Progenitor cell of endocrine pancreas (in vitro differentiated cells): ENCODE results near the gene TLCD5. TPM values are rescaled to one million over a fixed set of nuclear protein-coding genes. Genes with fewer than 3 reads are reported as not detected.

Experiments
- DNase-seq: peaks from one replicate; pipeline ENCODE4 v3.0.0; 2021; ENCODE audit warnings: low spot score; ENCODE audit not compliant: unreplicated experiment
- H3K27ac Mint-ChIP-seq: 2 replicates; pipeline ENCODE4 v1.8.0; 2021; ENCODE audit warnings: mild to moderate bottlenecking, moderate library complexity, mixed read lengths
- H3K27me3 Mint-ChIP-seq: 2 replicates; pipeline ENCODE4 v1.8.0; 2021; ENCODE audit warnings: mixed read lengths
- H3K36me3 Mint-ChIP-seq: 2 replicates; pipeline ENCODE4 v1.8.0; 2022; ENCODE audit warnings: mixed read lengths; ENCODE audit not compliant: insufficient read depth
- H3K4me1 Mint-ChIP-seq: 2 replicates; pipeline ENCODE4 v1.8.0; 2021; ENCODE audit warnings: low read depth, mixed read lengths
- H3K4me3 Mint-ChIP-seq: 2 replicates; pipeline ENCODE4 v1.8.0; 2021; ENCODE audit warnings: low read depth, mild to moderate bottlenecking, moderate library complexity, mixed read lengths
- H3K9me3 Mint-ChIP-seq: 2 replicates; pipeline ENCODE4 v1.8.0; 2021; ENCODE audit warnings: low read depth, mixed read lengths
- CTCF ChIP-seq: fragments of 200-600 bp; sonication (generic); IDR thresholded peaks from one replicate; pipeline ENCODE4 v1.5.0; 2021; ENCODE audit warnings: antibody characterized with exemption, mild to moderate bottlenecking; ENCODE audit not compliant: unreplicated experiment
- total RNA-seq: library from RNA; stranded (reverse); gene quantifications from 2 replicates; pipeline ENCODE4 v1.2.1, GENCODE V29; 2021

The TLCD5 gene
- total RNA-seq, 1 donor from 2014 or later = 9.3 TPM

- H3K27me3 Mint-ChIP-seq = no peaks in the 10 kb centered on the region
- no peak overlapping the region for H3K27ac Mint-ChIP-seq
- no peaks in the 10 kb centered on the region for H3K9me3 Mint-ChIP-seq
- H3K4me1 Mint-ChIP-seq = peaks cover 9% of the 10 kb centered on the region
- H3K36me3 Mint-ChIP-seq = peaks cover 5% of the 10 kb centered on the region
- no peak for DNase-seq
- no peak overlapping the region for H3K4me3 Mint-ChIP-seq
- no peak for TF ChIP-seq CTCF
Measured at GRCh38 chr11:120329556-120329955, 4.5 kb downstream of the TLCD5 start.

GRCh38 chr11:120330045-120330444 lies 4.9 kb downstream of the TLCD5 start:
- no peak overlapping the region for H3K4me3 Mint-ChIP-seq
- H3K9me3 Mint-ChIP-seq = no peaks in the 10 kb centered on the region
- H3K27me3 Mint-ChIP-seq = no peaks in the 10 kb centered on the region
- no peak overlapping the region for H3K27ac Mint-ChIP-seq
- no peak for DNase-seq
- H3K4me1 Mint-ChIP-seq = peaks cover 10% of the 10 kb centered on the region
- TF ChIP-seq CTCF = no peak
- H3K36me3 Mint-ChIP-seq = peaks cover 5% of the 10 kb centered on the region

GRCh38 chr11:120331301-120331996 lies 6.3 kb downstream of the TLCD5 start:
- Mint-ChIP-seq H3K4me1 (peaks cover 6% of the 10 kb centered on the region), H3K27me3 (no peaks in the 10 kb centered on the region), H3K4me3 (no peak overlapping the region), H3K9me3 (no peaks in the 10 kb centered on the region), H3K36me3 (peaks cover 5% of the 10 kb centered on the region), H3K27ac (no peak overlapping the region)
- DNase-seq = no peak
- TF ChIP-seq CTCF = no peak

DNA sequence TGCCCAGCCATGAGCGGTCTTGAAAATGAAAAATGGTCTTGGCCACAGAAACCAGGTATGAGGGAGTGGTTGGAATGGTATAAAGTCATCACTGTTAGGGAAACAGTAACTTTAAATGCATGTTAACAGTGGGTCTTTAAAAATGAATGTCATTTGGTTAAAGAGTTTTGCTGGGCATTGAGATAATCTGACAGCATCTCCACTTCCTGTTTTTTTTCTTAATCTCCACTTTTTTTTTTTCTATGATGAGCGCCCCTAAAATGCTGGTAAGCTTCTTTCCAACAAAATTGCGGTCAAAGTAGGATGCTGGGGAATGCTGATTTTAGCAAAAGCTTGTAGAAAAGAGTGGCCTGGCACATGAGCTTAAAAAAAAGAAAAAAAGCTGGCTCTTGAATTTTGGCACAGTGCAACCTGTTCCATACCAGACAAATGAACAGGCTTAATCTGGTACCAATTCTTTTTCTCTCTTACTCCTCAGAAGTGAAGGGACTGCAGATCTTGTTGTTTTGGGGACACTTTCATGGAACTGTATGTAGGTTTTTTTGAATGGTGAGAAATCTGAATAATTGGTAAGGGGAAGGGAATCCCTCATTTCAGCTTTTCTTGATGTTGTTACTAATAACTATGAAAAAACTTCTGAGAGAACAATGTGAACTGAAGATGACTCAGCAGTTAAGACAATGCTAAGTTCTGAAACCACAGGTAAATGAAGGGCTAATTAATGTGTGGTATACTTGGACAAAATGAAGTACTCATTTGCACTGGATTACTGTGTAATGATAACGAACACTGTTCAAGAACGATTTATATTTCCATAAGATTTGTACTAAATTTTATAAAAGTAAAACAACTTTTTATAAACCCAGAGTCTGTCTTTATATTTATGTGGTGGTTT lies 8.0 kb downstream of the TLCD5 start:
- peaks cover 5% of the 10 kb centered on the region for H3K36me3 Mint-ChIP-seq
- H3K9me3 Mint-ChIP-seq = no peaks in the 10 kb centered on the region
- H3K4me3 Mint-ChIP-seq = no peak overlapping the region
- peaks cover 13% of the 10 kb centered on the region for H3K4me1 Mint-ChIP-seq
- no peak overlapping the region for H3K27ac Mint-ChIP-seq
- no peak for TF ChIP-seq CTCF
- H3K27me3 Mint-ChIP-seq = no peaks in the 10 kb centered on the region
- DNase-seq = no peak

DNA sequence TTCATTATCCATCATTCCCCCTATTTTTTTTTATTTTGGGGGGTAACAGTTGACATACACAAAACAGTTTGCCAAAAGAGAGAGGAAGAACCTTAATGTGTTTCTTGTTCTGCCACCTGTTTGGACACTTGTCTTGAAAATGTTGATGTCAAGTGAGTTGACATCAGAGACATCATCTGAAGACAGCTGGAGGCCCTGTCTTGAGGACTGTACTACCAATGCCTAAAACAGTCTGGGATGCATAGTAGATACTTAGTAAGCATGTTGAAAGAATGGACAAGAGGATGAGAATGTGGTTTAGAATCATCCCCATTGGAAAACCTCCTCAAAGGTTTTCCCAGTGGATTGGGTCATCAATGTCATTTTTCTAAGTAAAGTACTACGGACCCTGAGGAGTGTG lies 8.7 kb downstream of the TLCD5 start:
- Mint-ChIP-seq H3K9me3 (no peaks in the 10 kb centered on the region), H3K4me1 (peaks cover 18% of the 10 kb centered on the region), H3K27me3 (no peaks in the 10 kb centered on the region), H3K36me3 (peaks cover 2% of the 10 kb centered on the region), H3K4me3 (no peak overlapping the region), H3K27ac (no peak overlapping the region)
- TF ChIP-seq CTCF = no peak
- DNase-seq = no peak
